COLO668 (cell line): Measurements from ENCODE around the gene HOXC10.

Source experiments
- DNase-seq: peaks from one replicate; lab custom pipeline; 2025; ENCODE audit not compliant: unreplicated experiment; lab: John Stamatoyannopoulos, UW

The HOXC10 gene

DNA sequence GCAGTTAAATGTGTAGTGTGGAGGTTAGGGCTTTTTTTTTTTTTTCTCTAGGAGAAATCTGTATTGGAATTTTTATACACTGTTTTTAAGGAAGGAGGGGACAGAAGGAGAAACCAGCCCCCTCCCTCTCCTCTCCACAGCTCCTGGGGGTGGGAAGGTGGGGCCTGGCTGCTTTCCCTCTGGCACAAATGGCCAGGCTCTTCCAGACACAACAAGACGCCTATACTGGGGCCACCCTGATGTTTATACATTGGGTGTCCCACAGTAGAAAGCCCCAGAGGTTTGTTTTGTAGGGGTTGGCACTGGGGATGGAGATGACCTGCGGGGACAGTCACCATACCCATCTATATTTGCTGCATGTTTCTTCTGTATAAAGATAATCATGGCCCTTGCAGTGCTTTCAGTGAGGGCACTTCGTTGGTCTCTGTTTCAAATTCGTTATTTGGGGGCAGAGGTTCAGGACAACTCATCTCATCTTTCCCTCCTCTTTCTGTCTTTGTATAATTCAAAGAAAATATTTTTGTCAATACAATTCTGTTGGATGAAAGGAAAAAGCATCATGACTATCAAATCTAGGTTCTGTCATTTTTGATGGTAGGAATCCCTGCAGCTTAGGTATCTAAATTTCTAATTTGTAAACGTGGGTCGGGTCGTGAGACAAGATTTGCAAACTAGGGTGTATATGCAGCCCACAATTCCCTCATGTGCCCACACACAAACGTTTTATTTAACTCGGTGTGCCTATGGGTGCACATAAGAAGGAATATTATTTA, 7.9 kb upstream of the HOXC10 start:
- no peak for DNase-seq

DNA sequence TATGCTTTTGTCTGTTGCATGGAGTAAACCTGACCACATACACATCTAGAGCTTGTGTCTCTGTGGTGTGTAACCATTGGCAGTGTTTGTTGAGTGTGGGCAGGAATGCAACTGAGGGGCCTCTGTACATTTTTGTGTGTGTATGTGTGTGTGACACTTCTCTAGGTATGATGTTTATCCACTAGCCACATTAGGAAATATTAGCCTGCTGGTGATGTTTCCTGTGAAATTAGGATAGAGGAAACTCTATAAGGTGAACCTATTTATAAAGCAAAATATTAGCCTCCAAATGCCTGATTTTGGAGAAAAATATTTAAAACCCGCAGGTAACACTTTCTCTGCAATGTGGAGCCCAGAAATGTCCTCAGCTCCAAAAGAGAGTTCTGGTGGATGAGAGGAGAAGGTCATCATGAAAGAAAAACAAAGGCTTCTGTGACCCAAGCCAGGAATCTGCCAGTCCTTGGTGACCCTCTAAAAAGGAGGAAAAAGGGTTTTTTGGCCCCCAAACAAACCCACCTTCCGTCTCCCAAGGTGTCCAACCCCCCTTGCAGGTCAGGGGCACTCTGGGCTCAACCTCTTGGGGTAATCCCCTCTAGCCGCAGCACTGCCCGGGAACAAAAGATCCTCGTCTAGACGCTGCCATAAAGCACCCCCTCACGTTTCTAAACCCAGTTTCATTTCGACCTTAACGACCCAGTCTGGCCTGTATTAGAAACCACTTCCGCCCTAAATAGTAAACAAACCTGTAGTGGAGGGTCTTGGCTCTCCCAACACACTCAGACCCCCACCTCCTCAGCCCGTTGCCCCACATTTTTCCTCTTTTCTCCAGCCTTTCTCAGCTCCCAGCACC, 7.1 kb upstream of the HOXC10 start:
- DNase-seq: no peak

DNA sequence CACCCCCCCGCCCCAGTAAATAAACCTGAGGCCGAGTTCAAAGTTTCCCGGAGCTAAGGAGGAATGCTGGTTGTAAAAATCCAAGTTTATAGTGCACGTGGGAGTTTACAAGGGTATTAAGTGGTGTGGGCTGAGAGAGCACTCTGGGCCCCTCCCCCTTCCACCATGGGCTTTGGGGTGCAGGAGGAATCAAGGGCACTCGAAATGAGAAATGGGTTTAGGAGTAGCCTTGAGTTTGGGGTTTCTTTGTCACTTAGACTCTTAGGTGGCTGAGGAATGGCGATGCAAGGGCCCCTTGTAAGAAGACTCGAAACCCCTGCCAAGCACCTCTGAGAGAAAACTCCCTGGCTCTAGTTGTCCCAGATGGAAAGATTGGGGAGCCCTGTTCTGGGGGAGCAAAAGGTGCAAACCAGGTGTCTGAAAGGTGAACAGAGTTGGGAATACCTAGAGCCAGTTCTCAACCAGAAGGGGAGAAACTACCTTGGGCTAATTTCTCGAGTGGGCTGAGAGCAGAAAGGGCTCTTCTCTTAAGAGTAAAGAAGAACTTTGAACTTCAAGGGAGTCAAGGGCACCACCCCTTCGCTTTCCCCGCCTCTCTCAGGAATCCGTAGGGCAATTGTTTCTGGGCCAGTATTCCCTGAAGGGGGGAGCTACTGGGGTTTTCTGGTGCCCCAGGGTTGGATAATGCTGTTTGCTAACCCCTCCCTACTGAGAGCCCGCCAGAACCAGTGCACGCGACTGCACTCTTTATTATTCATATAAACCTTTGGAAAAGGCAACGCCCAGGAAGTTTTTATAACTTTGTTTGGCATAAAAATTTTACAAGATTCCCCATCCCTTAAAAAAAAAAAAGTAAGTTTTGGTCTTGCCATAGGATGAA, 6.2 kb upstream of the HOXC10 start:
- DNase-seq: no peak

DNA sequence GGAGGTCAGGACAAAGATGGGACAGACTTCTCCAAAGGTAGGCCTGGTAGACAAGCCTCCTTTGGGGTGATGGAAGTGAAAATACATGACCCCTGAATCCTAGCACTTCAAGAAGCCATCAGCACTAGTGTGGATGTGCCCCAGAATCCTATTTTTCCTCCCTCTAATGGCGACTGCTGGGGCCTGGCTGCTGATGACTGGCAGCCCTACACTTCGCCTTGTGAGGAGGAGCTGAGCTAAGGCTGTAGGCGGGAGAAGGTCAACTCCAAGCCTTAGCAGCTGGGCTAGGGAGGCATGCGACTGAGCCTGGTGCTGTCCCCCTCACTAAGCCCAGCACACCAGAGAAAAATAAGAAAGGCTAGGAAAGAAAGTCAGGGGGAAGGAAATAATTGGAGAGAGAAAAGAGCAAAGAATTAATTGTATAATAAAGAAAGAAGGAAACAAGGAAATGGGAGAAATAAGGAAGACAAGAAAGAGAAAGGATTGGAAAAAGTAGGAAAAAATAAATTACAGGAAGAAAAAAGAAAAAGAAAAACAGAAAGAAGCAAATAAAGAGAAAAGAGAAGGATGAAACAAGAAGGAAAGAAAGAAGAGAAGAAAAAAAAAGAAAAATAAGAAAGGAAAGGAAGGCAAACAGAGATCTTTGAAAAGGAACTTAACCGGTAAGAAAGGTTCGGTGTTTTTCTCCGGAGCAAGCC, 4.7 kb upstream of the HOXC10 start:
- DNase-seq: no peak

DNA sequence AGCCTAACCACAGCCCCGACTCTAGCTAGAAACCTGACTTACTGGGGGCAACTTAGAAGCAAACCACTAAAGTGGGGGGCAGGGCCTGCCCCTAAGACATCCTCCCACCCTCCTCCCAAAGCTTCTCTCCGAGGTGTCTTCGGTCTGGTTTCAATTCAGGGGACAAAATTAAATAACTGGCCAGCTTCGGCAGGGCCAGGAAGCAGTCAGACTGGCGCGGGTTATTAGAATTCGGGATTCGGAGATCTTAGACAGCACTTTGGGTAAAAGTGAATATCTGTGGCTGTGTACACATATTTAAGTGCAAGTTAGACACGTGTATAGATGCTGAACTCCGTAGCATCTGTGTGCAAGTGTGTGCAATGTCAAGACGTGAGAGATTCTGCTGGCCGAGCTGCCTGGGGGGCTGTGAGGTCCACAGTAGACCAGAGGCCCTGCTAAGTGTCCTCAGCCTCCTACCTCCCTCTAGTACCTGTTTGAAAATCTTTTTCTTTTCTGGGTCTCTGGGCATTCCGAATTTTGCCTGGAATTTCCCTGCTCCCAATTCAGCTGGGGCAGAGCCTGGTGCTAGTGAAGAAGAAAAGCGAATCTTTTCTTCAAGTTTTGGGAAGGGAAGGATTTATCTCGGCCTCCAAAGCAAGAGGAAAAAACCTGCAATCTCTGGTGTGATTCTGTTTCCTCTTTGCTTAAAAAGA, 4.0 kb upstream of the HOXC10 start:
- DNase-seq: no peak

DNA sequence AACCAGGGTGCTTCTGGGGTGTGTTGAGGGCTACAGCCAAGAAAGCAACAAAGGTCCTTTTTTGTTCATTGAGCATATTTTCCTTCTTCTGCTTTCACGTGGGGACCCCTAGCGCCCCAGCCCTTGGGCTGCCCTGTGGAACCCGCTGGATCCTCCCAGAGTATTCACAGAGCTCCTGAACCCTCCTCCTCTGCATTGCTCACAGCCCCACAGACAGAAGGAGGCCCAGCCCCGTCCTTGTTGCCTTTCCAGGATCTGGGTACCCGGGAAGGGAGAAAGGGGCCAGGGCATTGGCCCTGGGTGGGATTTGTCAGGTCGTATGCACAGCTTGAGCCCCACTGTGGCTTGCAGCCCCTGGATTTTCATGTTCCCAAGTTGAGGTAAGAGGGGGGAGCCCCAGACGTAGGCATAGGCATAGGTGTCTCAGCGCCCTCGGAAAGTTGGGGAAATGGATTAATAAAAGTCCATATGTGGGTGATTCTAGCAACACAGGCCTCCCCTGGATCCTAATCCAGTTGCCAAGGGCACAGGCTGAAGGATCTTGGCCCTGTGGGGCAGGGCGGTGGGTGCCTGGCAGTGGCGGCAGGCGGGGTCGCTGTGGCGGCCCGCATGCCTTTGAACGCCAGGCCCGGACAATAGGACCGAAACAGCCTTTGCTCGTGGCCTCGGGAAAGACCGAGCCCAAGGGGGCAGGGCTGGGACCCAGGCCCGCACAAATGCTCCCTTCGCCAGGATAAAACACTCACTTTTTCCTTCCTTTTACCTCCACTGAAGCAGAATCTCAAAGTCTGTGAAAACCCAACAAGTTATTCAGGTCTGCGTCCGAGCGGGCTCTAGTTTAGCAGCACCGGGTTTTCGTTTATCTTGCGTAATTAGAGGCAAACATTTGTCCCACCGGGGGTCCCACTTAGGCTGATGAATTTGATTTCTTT, 3.0 kb upstream of the HOXC10 start:
- DNase-seq: no peak

DNA sequence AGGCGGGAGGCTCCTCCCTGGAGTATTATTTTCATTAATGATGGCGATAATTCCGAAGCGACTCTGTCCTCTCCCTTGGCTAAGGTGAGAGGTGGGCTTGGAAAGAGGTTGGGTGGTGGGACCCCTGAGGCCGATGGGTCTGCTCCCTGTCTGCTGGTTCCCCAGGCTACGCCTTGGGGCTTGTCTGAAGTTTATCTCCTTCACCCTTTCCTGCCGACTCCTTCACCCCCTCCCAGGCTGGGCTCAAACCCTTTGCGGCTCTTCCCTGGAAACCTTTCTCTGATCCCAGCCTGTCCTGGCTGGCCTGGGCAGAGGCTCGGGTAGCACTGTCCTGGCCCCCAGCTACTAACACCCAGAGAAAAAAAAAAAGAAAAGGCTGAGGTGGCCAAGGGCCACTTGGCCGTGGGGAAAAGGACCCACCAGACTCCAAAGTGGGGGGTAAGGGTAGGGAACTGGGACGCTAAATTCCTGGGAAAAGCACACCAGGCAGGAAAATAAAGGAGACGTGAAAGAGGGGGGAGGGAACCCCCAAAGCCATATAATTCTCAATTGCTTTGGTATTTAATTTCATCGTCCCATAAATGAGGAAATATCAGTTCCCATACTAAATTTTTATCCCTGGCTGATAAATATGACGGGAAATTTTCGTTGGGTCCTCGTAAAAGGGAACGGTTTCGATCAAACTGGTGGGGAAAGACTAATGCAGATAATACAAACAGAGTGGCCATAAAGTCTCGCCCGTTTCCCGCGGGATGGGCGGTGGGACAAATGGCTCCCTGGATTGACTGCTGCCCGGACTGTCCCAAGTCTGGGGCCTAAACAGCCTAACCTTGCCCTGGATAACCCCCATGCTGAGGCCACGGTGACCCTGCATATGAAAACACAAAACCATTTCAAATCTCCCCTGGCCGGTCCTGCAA, 2.0 kb upstream of the HOXC10 start:
- no peak for DNase-seq

DNA sequence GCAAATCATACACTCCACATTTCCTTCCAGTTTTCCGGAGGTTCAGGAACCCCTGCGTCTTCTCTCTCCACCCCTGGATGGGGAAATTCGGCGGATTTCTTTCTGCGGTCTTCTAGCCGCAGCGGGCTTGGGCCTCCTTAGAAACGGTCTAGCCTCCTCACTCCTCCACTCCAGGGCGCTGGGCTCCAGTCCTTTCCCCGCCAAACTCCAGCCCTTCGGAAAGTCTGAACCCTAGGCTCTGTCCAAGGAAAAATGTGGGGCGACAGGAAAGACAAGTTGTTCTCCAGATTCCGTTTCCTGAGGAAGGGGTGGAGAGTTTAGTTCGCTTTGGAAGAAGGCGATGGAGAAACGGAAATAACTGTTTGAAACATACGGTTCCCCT, 1.4 kb upstream of the HOXC10 start:
- DNase-seq: no peak

DNA sequence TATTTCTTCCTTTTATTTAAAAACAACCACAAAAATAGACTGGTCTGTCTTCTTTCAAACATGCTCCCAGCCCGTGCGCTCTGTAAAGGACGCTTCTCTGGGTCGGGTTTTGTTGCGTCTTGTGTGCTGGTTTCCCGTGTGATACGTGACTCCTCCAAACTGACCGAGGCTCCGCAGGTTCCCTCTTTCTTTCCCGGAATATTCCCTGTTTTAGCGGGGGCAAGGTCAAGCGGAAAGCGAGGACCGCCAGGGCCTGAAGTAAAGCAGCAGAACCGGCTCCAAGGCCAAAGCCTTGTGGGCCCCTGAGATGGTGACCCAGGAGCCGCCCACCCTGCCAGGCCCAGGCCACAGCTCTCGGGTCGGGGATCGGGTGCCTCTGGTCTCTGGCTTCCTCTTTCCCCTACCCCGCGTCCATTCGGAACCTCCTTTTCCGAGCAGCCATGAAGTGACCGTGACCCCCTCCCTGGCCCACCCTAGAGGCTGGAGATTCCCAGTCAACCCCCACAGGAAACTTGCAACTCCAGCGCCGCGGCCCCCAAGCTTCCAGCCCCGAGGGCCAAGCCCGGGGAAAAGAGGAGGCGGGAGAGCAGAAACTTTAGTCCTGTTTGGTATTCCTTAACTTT, 885 bp upstream of the HOXC10 start:
- DNase-seq: no peak

DNA sequence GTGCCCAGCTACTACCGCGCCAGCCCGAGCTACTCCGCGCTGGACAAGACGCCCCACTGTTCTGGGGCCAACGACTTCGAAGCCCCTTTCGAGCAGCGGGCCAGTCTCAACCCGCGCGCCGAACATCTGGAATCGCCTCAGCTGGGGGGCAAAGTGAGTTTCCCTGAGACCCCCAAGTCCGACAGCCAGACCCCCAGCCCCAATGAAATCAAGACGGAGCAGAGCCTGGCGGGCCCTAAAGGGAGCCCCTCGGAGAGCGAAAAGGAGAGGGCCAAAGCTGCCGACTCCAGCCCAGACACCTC, 697 bp downstream of the HOXC10 start:
- DNase-seq: no peak

DNA sequence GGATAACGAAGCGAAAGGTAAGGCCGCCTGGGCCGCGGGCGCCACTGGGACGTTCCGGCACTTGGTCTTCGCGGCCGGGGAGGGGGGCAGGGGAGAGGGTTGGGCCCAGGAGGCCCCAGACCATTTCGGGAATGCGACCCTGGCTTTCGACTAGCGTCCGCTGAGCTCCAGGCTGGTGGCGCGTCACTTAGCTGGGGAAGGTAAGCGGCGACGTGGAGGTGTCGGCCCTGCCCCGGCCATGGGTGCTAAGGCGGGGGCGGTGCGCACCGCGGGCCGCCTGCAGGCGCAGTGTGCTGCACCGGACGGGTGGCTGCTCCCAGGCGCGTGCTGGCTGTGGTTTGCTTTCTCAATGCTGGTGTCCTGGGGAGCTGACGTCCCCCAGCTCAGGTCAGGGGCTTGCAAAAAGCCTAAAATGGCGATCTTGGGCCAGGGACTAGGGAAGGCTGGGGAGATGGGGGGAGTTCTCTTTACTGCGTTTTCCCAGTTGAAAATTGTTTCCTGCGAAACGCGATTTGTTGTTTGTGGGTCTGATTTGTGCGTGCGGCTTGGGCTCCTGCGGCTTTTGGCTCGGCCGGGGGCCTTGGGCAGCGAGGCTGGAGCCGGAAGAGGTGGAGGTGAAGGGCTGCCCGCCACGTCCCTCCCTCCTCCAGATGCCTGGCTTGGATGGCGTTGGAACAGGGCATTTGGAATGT, 1.2 kb downstream of the HOXC10 start:
- no peak for DNase-seq

DNA sequence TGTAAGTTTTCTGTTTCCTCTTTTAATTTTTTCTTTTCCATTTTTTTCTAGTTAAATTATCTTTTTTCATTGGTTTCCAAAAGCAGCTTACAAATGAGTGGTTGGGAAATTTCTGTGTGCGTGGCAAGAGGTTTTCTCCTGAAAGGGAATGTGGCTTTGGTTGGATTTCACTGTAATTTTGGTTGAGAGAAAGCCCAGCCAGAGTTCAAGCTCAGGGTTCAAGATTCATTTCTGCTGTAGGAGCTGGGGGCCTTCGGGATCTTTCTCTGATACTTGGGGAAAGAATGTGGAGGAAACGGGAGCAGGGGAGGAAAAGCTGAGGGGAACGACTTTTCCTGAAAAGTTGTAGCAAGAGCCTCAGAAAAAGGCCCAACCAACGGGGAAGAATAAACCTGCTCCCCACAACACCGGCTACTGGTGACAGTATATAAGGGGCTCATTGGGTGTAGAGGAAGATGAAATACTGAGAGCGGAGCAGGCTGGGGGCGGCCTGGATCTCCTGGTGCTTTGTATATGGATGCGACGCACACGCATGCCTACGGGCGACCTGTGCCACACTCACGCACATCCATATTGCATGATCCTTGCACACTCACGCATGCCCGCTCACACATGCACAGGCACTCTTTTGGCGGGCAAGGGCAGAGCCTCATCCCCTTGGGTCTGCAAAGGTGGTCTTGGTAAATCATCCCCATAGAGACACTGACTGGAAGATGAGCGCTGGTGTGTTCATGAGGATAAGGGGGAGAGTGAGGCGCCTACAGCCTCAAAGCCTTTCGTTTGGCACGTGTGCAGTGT, 1.9 kb downstream of the HOXC10 start:
- DNase-seq: no peak

DNA sequence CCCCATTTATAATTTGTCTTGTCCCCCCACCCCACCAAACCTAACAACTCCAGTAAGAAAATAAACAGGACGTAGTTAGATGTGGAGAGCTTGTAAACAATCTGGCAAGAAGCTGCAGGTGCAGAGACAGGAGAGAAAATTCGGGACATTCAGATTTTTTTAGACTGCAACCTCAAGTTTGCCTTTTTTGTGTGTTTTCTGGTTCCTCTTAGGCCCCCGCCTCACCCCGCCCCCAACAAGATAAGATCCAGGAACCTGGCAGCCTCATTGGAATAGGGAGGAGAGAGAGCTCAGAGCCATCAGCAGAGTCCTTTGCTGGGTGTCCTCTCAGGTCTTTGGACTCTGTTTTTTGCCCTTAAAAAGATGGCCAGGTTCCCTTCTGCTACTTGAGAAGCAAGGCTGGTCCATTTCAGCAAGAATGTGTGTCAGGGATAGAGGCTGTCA, 2.9 kb downstream of the HOXC10 start:
- no peak for DNase-seq

DNA sequence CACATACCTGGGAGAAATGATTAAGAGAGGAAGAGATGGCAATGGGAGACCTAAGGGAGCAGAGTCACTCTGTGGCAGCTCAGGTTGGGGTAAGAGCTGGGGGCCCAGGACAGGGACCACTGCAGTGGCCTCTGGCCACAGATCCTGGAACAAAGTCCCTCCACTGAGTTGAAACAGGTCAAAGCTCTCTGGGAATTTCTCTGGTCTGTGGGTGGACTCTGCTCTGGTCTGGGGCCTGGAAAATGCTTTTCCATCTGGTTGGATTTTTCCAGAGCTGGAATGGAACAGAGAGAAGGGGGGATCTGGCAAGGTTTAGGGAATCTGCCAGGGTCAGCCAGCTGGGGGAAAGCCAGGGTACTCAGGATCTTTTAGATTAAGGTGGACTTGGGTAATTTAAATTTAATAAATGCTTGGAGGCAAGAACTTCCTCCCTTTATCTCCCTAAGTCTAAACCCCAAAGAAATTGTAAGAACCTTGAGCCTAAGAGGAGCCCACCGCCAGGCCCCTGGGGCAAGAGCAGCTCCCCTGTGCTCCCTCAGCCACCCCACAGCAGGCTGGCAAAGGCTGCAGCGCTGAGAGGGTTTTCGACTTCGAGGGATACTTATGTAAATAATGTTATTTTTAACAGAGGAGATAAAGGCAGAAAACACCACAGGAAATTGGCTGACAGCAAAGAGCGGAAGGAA, 3.7 kb downstream of the HOXC10 start:
- DNase-seq: no peak

DNA sequence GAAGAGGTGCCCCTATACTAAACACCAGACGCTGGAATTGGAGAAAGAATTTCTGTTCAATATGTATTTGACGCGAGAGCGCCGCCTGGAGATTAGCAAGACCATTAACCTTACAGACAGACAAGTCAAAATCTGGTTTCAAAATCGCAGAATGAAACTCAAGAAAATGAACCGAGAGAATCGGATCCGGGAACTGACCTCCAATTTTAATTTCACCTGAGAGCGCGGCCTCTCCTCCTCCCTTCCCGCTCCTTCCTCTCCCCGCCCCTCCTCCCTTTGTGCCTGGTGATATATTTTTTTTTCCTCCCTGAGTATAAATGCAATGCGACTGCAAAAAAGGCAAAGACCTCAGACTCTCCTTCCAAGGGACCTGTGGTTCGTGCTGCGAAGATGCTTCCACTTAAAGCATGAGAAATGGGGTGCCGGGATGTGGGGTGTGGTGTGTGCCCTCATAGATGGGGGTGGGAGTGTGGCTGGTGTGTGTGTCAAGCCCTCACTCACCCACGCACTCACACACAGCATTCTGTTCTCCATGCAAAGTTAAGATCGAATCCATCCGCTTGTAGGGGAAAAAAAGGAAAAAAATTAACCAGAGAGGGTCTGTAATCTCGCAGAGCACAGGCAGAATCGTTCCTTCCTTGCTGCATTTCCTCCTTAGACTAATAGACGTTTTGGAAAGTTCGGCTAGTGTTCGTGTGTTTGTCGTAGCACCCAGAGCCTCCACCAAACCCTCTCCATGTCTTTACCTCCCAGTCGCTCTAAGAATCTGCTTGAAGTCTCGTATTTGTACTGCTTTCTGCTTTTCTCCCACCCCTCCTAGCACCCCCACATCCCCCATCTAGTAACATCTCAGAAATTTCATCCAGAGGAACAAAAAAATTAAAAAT, 4.5 kb downstream of the HOXC10 start:
- peak; percentile 1 for DNase-seq
